Aorta (tissue), 5 donors: ENCODE data around the gene HRH3. TPM values are rescaled to one million over a fixed set of nuclear protein-coding genes. Genes with fewer than 3 reads are reported as not detected.

Experiments
- ATAC-seq: fragments of 200-7000 bp; cut with Tn5 transposase; one replicate; pipeline ENCODE4 v1.9.1; 2022; ENCODE audit warnings: moderate library complexity; ENCODE audit not compliant: low FRiP score
- DNase-seq, 2 donors: peaks; one replicate each; pipeline ENCODE4 v3.0.0-alpha.2; 2020
- H3K27ac ChIP-seq, 2 donors: one replicate each; pipeline ENCODE4 v1.5.1; 2013; ENCODE audit warnings: low read length in 2 of 2, mild to moderate bottlenecking in 2 of 2, moderate library complexity in 2 of 2, control low read depth in 1 of 2, inconsistent platforms in 1 of 2, low read depth in 1 of 2
- H3K27me3 ChIP-seq, 2 donors: one replicate each; pipeline ENCODE4 v1.6.1; 2013; ENCODE audit warnings: control low read depth in 1 of 2, low read length in 1 of 2, mild to moderate bottlenecking in 1 of 2, moderate library complexity in 1 of 2; ENCODE audit not compliant: insufficient read depth in 2 of 2, control insufficient read depth in 1 of 2
- H3K36me3 ChIP-seq, 2 donors: one replicate each; pipeline ENCODE4 v1.6.1; 2013; ENCODE audit warnings: control low read depth in 1 of 2, low read length in 1 of 2, mild to moderate bottlenecking in 1 of 2; ENCODE audit not compliant: insufficient read depth in 2 of 2, control insufficient read depth in 1 of 2
- H3K4me1 ChIP-seq, 2 donors: one replicate each; pipeline ENCODE4 v1.6.1; 2013; ENCODE audit warnings: low read length in 2 of 2, control low read depth in 1 of 2, mild to moderate bottlenecking in 1 of 2, moderate library complexity in 1 of 2; ENCODE audit not compliant: insufficient read depth in 2 of 2, control insufficient read depth in 1 of 2
- H3K4me3 ChIP-seq, 2 donors: one replicate each; pipeline ENCODE4 v1.5.1; 2013; ENCODE audit warnings: low read length in 2 of 2, control low read depth in 1 of 2, mild to moderate bottlenecking in 1 of 2
- H3K9me3 ChIP-seq: one replicate; pipeline ENCODE4 v1.6.1; 2013; ENCODE audit warnings: mild to moderate bottlenecking, low read length; ENCODE audit not compliant: control insufficient read depth
- WGBS, 2 donors: extraction: QIAGEN DNeasy Blood & Tissue Kit; methylation state at CpG; one replicate each; pipeline ENCODE4 v1.1.7; 2013; 5-methylcytosine and 5-hydroxymethylcytosine counted together
- intact Hi-C, 2 donors: fragments of 100-400 bp; cut with DNase I; formaldehyde crosslinking; loops; one replicate each; pipeline versions ENCODE4 v1.14.2 to v1.15.0; 2022
- polyA plus RNA-seq, 2 donors: library from polyadenylated mRNA; stranded (reverse); fragments of 200-250 nt; gene quantifications; one replicate each; pipeline ENCODE4 v1.2.3, GENCODE V29; 2013
- total RNA-seq, 2 donors: library from RNA; stranded (reverse); fragmentation: NEBNext Ultra II Directional; extraction: Animal tissue kit (Norgen Biotek cat#: 25700); gene quantifications; one replicate each; pipeline ENCODE4 v1.2.1, GENCODE V29; 2021
- donor health status: healthy with polysubstance abuse.
- donor health status: Bipolar disorder and iron deficiency.
- donor health status: DM: no; HTN: no; CAD: no.
- donor health status: DM: no; HTN: no; CAD: no.
- donor health status: DM: yes; HTN: yes; CAD: no.

The HRH3 gene
- total and polyA plus RNA-seq, 4 donors: not detected

DNA sequence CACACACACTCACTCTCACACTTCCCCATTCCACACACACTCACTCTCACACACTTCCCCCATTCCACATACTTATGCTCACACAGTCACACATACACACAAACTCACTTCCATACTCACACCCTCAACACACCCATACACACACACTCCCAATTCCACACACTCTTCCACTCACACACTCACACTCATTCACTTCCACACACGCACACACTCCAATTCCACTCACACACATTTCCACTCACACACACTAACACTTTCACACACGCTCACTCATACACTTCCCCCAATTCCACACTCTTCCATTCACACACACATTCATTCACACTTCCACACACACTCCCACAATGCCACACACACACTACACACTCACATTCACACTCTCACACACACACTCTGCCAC lies 10.2 kb upstream of the HRH3 start:
- DNase-seq (no peak), ATAC-seq (no peak)
- Histone ChIP-seq H3K9me3 (peaks cover 2% of the 10 kb centered on the region), H3K27ac (no peak overlapping the region), H3K36me3 (no peaks in the 10 kb centered on the region), H3K4me1 (no peaks in the 10 kb centered on the region), H3K27me3 (no peaks in the 10 kb centered on the region), H3K4me3 (no peak overlapping the region)
- intact Hi-C loops: no loop called here
- 94 to 100% methylated on average over 2 of the region's 2 CpGs for WGBS, 2 donors

DNA sequence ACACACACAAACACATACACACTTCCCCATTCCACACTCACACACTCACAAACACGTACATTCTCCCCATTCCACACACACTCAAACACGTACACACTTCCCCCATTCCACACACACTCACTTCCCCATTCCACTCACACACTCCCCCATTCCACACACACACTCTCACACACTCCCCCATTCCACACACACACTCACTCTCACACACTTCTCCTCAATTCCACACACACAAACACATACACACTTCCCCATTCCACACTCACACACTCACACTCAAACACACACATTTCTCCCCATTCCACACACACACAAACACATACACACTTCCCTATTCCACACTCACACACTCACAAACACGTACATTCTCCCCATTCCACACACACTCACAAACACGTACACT lies 9.6 kb upstream of the HRH3 start:
- intact Hi-C loops: no loop called here
- 72 to 83% methylated on average over 4 of the region's 4 CpGs for WGBS, 2 donors

DNA sequence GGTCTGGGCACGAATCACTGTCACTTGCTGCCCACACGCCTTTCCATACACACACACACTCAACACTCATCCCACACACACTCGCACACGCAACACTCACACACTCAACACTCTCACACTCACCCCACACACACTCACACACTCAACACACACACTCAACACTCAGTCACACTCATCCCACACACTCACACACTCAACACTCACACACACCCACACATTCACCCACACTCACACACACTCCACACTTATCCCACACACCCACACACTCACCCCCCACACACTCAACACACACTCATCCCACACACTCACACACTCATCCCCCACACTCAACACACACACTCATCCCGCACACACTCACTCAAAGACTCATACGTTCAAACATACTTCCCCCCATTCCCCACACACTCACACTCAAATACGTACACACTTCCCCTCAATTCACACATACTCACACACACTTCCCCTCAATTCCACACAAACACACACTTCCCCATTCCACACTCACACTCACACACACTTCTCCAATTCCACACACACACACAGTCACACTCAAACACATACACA lies 9.0 kb upstream of the HRH3 start:
- Histone ChIP-seq H3K9me3 (peaks cover 2% of the 10 kb centered on the region), H3K27ac (no peak overlapping the region), H3K36me3 (no peaks in the 10 kb centered on the region), H3K4me3 (no peak overlapping the region), H3K27me3 (no peaks in the 10 kb centered on the region), H3K4me1 (no peaks in the 10 kb centered on the region)
- DNase-seq (no peak), ATAC-seq (no peak)
- intact Hi-C loops: no loop called here
- WGBS, 2 donors: 79 to 82% methylated on average over 7 of the region's 7 CpGs

More for the DNA sequence above, 9.6 kb upstream of the HRH3 start:
- Histone ChIP-seq H3K4me3 (no peak overlapping the region), H3K9me3 (peaks cover 2% of the 10 kb centered on the region), H3K27me3 (no peaks in the 10 kb centered on the region), H3K27ac (no peak overlapping the region), H3K36me3 (no peaks in the 10 kb centered on the region), H3K4me1 (no peaks in the 10 kb centered on the region)
- DNase-seq (no peak), ATAC-seq (no peak)

DNA sequence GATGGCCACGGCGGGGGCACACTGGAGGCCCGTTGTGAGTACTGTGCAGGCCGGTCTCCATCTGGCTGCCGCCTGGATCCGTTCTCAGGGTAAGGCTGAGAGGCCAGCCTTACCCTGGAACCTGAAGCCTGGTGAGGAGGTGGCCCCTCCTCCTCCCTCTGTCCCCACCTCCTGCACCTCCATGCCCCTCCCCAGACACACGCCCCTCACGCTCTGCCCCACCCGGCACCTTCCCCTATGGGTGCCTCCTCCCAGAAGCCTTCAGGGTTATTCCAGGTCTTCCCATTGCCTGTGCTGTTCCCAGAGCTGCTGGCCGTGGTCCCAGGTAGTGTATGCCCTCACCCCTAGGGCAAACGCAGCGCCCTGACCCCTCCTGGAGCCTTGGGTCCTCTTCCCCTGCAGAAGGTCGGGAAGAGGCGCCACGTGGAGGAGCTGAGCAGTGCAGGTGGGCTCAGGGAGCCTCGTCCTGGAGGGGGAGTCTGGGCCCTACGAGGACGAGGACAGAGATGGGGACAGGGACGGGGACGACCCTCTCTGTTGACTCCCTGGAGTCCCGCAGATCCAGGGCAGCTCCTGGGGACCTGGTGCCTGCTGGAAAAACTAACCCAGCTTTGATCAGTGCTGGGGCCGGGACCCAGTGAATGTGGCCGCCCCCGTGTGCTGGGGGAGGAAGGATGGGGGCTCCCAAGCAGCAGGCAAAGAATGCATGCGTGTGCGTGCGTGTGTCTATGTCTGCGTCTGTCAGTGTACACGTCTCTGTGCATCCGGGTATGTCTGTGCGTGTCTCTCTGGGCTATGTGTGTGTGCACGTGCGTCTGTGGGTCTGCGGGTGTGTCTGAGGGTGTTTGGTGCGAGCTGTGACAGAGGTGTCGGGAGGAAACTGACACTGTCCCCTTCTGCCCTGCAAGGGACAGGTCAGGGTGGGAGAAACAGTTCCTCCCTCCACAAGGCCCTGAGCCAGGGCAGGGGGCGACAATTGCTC lies 8.2 kb upstream of the HRH3 start:
- H3K36me3 ChIP-seq: no peaks in the 10 kb centered on the region
- no peaks in the 10 kb centered on the region for H3K27me3 ChIP-seq
- no peak for ATAC-seq
- no peak overlapping the region for H3K27ac ChIP-seq
- no peaks in the 10 kb centered on the region for H3K4me1 ChIP-seq
- intact Hi-C loops: no loop called here
- no peaks in the 10 kb centered on the region for H3K9me3 ChIP-seq
- no peak overlapping the region for H3K4me3 ChIP-seq
- no peak for DNase-seq
- 47 to 54% methylated on average over 37 of the region's 37 CpGs for WGBS, 2 donors

DNA sequence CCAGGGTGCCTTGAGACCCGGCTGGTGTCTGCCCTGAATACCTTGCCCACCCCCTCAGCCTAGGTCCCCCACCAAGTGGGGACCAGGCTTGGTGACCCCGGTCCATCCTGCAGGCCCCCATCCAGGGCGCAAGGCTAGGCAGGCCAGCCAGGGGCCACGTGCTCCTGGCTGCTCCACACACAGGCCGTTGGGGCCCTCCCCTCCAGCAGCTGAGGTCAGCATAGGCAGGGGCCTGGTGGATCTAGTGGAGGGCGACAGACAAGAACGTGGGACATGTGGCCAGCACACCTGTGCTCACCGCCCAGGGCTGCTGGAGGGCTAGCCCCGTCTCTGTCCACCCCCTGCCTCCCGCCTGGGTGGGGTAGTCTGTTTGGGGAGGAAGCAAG lies 7.5 kb upstream of the HRH3 start:
- Histone ChIP-seq H3K4me3 (no peak overlapping the region), H3K27ac (no peak overlapping the region), H3K4me1 (no peaks in the 10 kb centered on the region), H3K27me3 (no peaks in the 10 kb centered on the region), H3K9me3 (no peaks in the 10 kb centered on the region), H3K36me3 (no peaks in the 10 kb centered on the region)
- intact Hi-C loops: no loop called here
- WGBS, 2 donors: 52 to 59% methylated on average over 10 of the region's 10 CpGs
- ATAC-seq (no peak), DNase-seq (no peak)

DNA sequence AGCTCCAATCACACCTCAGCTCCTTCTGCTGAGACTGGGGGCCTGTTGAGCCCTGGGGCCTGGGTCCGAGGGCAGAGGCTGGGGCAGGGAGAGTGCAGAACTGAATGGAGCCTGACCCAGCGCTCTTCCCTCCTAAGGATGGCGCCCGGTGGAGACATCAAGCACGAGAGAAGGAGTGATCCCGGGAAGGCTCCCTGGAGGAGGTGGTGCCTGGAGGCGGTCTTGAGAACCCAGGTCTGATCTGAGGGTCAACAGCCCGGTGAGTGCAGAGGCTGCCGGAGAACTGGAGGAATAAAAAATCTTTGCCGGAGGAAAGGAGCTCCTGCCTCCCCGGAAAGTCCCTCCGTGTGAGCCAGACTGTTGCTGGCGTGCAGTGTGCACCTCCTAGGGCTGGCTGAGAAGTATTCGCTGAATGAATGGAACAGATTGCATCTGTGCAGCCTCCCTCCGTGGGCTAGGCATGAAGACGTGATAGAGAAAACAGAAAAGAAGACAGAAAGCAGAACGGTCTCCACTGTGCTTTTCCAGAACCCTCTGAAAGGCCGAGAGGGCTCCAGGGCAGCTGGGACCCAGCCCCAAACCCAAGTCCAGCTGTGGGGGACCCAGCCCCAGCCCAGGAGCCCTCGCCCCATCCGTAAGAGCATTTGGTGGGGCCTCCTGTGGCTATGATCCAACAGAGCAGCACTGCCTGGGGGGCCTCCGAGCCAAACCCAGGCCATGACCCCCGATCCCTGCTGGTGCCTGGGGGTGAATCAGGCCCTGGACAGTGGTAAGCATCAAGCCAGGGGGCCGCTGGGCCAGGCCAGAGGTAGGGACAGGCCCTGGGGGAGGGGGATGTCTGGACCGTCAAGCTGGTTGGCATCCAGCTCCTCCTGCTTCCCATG lies 6.9 kb upstream of the HRH3 start:
- no peaks in the 10 kb centered on the region for H3K27me3 ChIP-seq
- DNase-seq (no peak), ATAC-seq (no peak)
- 65 to 70% methylated on average over 24 of the region's 24 CpGs for WGBS, 2 donors
- H3K4me3 ChIP-seq: no peak overlapping the region
- no peaks in the 10 kb centered on the region for H3K4me1 ChIP-seq
- H3K9me3 ChIP-seq: no peaks in the 10 kb centered on the region
- no peaks in the 10 kb centered on the region for H3K36me3 ChIP-seq
- no peak overlapping the region for H3K27ac ChIP-seq
- intact Hi-C loops: no loop called here

DNA sequence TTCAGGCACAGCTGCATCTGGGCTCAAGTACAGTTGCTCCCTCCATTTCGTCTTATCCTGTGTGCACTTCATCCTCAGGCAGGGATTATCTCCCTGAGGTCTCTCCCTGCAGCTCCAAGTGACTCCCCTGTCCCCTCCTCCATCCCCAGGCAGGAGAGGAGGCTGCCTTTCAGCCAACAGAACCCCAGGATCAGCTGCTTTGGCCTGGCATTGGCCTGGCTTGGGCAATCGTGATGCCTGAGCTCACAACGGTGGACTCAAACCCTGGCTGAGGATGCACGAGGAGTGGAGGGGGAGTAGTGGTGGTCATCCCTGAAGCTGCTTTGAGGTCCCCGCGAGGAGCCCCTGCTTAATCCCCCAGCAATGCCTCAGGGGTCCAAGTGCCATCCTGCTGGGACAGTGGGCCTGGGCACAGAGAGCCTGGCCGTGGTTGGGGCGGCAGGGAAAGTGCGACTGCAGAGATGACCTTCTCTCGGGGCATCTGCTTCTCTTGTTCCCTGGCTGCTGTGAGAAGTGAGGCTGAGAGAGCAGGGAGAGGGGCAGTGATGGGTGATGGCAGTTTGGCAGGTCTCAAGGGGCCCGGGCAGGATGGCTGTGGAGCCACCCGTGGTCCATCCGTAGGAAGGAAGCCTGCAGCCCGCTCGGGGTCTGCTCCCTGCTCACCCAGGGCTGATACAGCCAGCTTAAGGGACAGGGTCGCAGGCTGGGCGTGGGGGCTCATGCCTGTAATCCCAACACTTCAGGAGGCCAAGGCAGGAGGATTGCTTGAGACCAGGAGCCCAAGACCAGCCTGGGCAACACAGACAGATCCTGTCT lies 6.0 kb upstream of the HRH3 start:
- no peaks in the 10 kb centered on the region for H3K27me3 ChIP-seq
- DNase-seq (no peak), ATAC-seq (no peak)
- intact Hi-C loops: no loop called here
- WGBS, 2 donors: 81 to 83% methylated on average over 16 to 17 of the region's 17 CpGs
- no peaks in the 10 kb centered on the region for H3K36me3 ChIP-seq
- no peak overlapping the region for H3K27ac ChIP-seq
- no peaks in the 10 kb centered on the region for H3K4me1 ChIP-seq
- H3K4me3 ChIP-seq: no peak overlapping the region
- H3K9me3 ChIP-seq: no peaks in the 10 kb centered on the region

DNA sequence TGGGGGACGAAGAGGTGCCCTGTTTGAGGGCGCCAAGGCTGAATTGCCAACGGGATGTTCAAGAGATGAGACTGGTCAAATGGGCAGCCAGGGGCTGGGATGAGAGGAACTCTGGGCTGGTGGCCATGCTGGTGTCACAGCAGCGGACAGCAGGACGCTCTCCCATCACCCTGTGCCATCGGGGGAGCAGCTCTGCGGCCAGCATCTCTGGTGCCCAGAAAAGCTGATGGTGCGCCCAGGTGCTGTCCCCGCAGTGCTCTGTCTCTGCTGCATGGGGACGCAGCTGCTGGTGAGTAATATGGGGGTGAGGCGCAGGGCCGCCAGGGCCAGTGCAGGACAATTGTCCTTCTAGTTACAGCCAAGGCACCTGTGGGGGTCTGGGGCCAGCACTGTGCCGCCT lies 4.9 kb upstream of the HRH3 start:
- intact Hi-C loops: no loop called here
- no peak for DNase-seq
- H3K27ac ChIP-seq: no peak overlapping the region
- H3K4me3 ChIP-seq: no peak overlapping the region
- no peaks in the 10 kb centered on the region for H3K36me3 ChIP-seq
- WGBS, 2 donors: 86 to 87% methylated on average over 13 of the region's 13 CpGs
- H3K9me3 ChIP-seq: no peaks in the 10 kb centered on the region
- no peaks in the 10 kb centered on the region for H3K27me3 ChIP-seq
- ATAC-seq: no peak
- H3K4me1 ChIP-seq: no peaks in the 10 kb centered on the region
